Left cardiac atrium (tissue), 4 donors: Measurements from ENCODE around the gene EML5. TPM values are rescaled to one million over a fixed set of nuclear protein-coding genes. Genes with fewer than 3 reads are reported as not detected.
A peak's percentile ranks its signal among the peaks of the same experiment; 100 is the strongest.

Experiments
- ATAC-seq, 2 donors: fragments of 200-7000 bp; cut with Tn5 transposase; one replicate each; pipeline ENCODE4 v1.9.1; 2020; ENCODE audit warnings: mild to moderate bottlenecking in 2 of 2, moderate library complexity in 2 of 2
- DNase-seq: peaks from one replicate; pipeline ENCODE4 v3.0.0-alpha.2; 2020
- intact Hi-C, 2 donors: fragments of 100-400 bp; cut with DNase I; formaldehyde crosslinking; loops; one replicate each; pipeline versions ENCODE4 v1.14.1 to v1.15.1; 2022 to 2023
- total RNA-seq, 2 donors: library from RNA; stranded (reverse); fragmentation: NEBNext Ultra II Directional; extraction: Animal tissue kit (Norgen Biotek cat#: 25700); gene quantifications; one replicate each; pipeline ENCODE4 v1.2.1, GENCODE V29; 2021
- donor health status: DM: no; HTN: yes; CAD: no.
- donor health status: DM: no; HTN: yes; CAD: no; lungs with severe emphysema.
- donor health status: DM: yes; HTN: yes; CAD: no.
- donor health status: Dilated cardiomyopathy.

The EML5 gene
- total RNA-seq, 2 donors from 2014 or later: 0.56 to 0.84 TPM

DNA sequence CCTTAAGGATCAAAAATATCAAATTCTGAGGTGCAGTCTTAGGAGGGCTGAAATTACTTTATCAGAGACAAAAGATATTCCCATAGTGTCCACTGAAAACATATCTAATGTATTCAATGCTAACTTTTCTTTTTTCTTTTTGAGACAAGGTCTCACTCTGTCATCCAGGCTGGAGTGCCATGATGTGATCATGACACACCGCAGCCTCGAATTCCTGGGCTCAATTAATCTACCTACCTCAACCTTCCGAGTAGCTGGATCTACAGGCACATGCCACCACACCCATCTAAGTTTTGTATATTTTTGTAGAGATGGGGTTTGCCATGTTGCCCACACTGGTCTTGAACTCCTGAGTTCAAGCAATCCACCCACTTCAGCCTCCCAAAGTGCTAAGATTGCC lies 161.7 kb downstream of the EML5 start:
- ATAC-seq: no peak
- no peak for DNase-seq
- intact Hi-C loops: no loop called here

- intact Hi-C loops: no loop called here
- ATAC-seq (peak in 1 of 2 donors; percentile 48), DNase-seq (no peak)
These were observed 162.2 kb downstream of the EML5 start for GRCh38 chr14:88630565-88630964.

GRCh38 chr14:88628462-88628861 lies 164.3 kb downstream of the EML5 start:
- intact Hi-C loops: no loop called here
- DNase-seq: no peak
- no peak for ATAC-seq

GRCh38 chr14:88628033-88628432 lies 164.7 kb downstream of the EML5 start:
- no peak for ATAC-seq
- intact Hi-C loops: no loop called here
- no peak for DNase-seq

GRCh38 chr14:88625671-88626070 lies 167.1 kb downstream of the EML5 start:
- no peak for DNase-seq
- intact Hi-C loops: no loop called here
- ATAC-seq: no peak

- intact Hi-C loops: no loop called here
- DNase-seq (no peak), ATAC-seq (no peak)
These were observed 171.7 kb downstream of the EML5 start for GRCh38 chr14:88621100-88621499.

GRCh38 chr14:88618476-88618875 lies 174.3 kb downstream of the EML5 start:
- intact Hi-C loops: no loop called here
- DNase-seq: no peak
- ATAC-seq: no peak

DNA sequence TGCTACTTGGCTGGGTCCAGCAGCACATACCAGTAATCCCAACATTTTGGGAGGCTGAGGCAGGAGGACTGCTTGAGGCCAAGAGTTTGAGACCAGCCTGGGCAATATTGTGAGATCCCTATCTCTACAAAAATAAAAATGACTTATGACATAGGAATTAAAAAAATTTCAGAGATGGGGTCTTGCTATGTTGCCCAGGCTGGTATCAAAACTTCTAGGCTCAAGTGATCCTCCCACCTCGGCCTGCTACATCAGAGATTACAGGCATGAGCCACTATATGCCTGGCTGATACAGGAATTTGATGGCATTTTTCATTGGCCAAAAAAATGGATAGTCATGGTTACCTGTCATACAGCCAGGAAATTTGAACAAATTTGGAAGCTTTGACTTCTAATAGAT lies 175.3 kb downstream of the EML5 start:
- DNase-seq: no peak
- intact Hi-C loops: no loop called here

DNA sequence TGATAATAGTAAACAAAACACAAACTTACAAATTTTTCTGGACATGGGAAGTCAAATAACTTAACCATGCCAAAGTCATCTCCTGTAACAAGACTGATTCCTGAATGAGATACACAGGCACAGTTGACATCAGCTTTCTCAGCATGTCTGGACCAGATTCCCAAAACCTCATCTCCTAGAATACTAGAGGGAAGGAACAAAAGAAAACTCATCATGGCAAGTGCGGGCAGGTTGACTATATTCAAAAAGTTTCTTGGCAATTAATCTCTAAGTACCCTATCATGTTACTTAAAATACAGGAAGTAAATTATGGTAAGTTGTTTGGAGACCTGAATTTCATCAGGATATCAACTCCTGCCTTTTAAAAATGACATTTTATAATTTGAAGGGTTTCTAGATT lies 176.1 kb downstream of the EML5 start:
- intact Hi-C loops: no loop called here
- DNase-seq (no peak), ATAC-seq (no peak)

More for the DNA sequence above, 175.3 kb downstream of the EML5 start:
- ATAC-seq: no peak

GRCh38 chr14:88614218-88614907 lies 178.4 kb downstream of the EML5 start:
- no peak for DNase-seq
- ATAC-seq: peak in 1 of 2 donors; percentile 69

GRCh38 chr14:88613552-88614010 lies 179.2 kb downstream of the EML5 start:
- ATAC-seq: peak in 1 of 2 donors; percentile 61
- no peak for DNase-seq
- intact Hi-C loops: no loop called here

More at GRCh38 chr14:88614218-88614907, 178.4 kb downstream of the EML5 start:
- intact Hi-C loops: no loop called here

GRCh38 chr14:88612981-88613380 lies 179.8 kb downstream of the EML5 start:
- ATAC-seq: no peak
- intact Hi-C loops: no loop called here
- DNase-seq: no peak

DNA sequence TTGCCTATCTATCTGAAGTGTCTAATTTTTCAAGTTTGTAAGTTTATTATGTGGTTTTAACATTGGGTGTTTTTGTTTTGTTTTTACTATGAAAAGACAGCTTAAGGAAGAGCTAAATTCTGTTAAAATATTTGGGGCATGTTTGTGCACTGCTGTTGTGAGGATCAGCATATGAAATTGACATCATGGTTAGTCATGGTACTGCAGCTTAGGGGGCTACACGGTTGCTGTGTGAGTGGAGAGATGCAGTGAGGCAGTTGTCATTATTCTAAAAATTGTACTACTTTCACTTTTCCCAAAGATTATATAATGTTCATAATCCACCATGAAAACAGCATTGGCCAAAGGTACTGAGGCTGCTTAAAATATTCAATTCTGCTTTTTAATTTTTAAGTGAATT lies 180.9 kb downstream of the EML5 start:
- intact Hi-C loops: no loop called here
- DNase-seq (no peak), ATAC-seq (no peak)

DNA sequence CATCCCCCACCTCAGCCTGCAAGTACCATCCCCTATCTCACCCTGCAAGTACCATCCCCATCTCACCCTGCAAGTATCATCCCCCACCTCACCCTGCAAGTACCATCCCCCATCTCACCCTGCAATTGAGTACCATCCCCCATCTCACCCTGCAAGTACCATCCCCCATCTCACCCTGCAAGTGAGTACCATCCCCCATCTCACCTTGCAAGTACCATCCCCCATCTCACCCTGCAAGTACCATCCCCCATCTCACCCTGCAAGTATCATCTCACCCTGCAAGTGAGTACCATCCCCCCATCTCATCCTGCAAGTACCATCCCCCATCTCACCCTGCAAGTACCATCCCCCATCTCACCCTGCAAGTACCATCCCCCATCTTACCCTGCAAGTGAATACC lies 184.9 kb downstream of the EML5 start:
- no peak for DNase-seq
- intact Hi-C loops: no loop called here
- no peak for ATAC-seq

GRCh38 chr14:88605594-88605993 lies 187.2 kb downstream of the EML5 start:
- no peak for ATAC-seq
- intact Hi-C loops: no loop called here
- no peak for DNase-seq

- DNase-seq (no peak), ATAC-seq (no peak)
- intact Hi-C loops: no loop called here
These were observed 188.5 kb downstream of the EML5 start for GRCh38 chr14:88604212-88604611.

DNA sequence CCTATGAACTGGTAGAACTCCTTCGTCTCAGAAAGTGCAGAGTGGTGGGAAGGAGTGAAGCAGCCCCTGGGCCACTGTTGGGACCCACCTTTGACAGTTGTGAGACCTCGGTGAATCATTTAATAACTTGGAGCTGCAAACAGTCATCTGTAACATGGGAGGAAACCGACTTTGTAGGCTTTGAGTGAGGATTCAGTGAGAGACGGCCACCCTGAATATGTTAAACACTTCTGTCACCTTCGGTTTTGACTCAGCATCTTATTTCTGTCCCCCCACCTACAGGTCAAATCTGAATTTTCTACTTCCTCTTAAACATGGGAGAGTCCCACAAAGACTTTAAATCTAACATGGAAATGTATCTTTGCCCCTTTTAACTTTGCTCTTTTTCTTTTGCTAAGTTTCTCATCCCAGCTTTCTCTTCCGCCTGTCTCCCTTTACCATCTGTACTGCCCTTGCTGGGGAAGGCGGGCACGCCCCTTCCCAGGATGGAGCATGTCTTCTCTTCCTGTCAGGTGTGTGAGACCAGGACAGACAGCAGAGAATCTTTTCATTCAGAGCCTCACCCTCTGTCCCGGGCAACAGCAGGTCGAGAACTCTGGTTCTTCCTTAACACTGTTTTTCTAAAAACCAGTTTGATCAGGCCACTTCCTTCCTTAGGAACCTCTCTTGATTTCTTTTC lies 192.9 kb downstream of the EML5 start:
- no peak for DNase-seq
- ATAC-seq: no peak
- intact Hi-C loops: no loop called here

- no peak for DNase-seq
- intact Hi-C loops: no loop called here
- ATAC-seq: no peak
These were observed 193.4 kb downstream of the EML5 start for GRCh38 chr14:88599326-88599725.

GRCh38 chr14:88598097-88598675 lies 194.6 kb downstream of the EML5 start:
- ATAC-seq: no peak
- DNase-seq: no peak
- intact Hi-C loops: no loop called here

- DNase-seq (no peak), ATAC-seq (no peak)
- intact Hi-C loops: no loop called here
These were observed 195.2 kb downstream of the EML5 start for GRCh38 chr14:88597601-88598000.

DNA sequence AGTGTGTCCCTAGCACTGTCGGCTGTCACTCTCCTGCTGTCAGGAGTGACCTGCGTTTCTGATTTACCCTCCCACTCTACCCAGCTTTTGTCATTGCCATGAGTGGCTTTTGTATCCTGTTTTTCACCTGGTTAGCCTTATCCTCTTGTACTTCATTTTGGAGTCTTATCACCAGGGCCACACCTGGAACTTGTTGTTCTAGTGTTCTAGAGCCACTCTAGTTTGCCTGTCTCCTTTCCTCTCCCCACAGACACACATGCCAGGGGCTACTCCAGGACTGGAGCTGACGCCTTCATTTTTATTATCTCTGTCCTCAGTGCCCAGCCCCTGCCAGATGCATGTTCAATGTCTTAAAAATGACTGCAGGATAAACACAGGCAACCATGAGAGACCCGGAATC lies 195.7 kb downstream of the EML5 start:
- no peak for DNase-seq
- intact Hi-C loops: no loop called here
- ATAC-seq: no peak
